Measurements from ENCODE around the gene RNF114.
A peak's percentile ranks its signal among the peaks of the same experiment; 100 is the strongest.

Gene RNF114

DNA sequence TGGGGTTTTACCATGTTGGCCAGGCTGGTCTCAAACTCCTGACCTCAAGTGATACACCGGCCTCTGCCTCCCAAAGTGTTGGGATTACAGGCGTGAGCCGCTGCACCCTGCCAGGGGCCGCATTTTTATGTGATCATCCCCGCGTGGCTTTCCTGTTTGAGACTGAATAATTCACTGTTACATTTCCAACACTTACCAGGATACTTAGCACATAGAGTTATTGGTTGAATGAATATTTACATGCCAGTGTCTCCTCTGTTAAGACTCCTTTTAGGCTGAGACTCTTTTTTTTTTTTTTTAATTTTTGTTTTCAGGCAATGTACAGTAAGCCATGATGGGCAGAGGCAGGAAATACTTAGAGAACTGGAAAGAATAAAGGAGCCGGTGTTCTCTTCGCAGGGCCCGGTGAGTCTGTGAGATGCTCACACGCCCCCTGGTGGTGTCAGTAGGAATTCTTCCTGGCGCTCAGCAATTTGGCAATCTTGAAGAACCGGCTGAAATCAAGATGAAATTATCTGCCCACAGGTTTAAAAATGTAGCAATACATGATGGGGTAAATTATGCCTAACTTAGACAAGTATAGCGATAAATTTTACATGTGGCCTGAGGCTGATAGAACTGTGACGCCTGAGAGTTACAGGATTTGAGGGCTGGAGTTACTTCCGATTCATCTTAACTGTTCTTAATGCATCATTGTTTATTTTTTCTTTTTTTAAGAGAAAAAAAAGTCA is 7.6 kb upstream of the RNF114 start:
- H3K27me3 ChIP-seq (replicated peaks; ENCODE audit: control insufficient read depth, insufficient read depth, low read length, poor library complexity, severe bottlenecking) = no peaks in the 10 kb centered on the region
- H3K4me1 ChIP-seq (ENCODE audit: control insufficient read depth, insufficient read depth, low read length, poor library complexity, severe bottlenecking) = no peaks in the 10 kb centered on the region
- DNase-seq = peak; percentile 49 to 66 (median 52)
- no peak overlapping the region for H3K4me3 ChIP-seq (ENCODE audit: insufficient read depth, low read depth, low read length, poor library complexity, severe bottlenecking)
- no peak overlapping the region for H3K27ac ChIP-seq (ENCODE audit: insufficient read depth, low read length, poor library complexity, severe bottlenecking)
- H3K9me3 ChIP-seq (ENCODE audit: control insufficient read depth, low read length) = no peaks in the 10 kb centered on the region
- no peaks in the 10 kb centered on the region for H3K36me3 ChIP-seq (ENCODE audit: control insufficient read depth, insufficient read depth, low read length)

DNA sequence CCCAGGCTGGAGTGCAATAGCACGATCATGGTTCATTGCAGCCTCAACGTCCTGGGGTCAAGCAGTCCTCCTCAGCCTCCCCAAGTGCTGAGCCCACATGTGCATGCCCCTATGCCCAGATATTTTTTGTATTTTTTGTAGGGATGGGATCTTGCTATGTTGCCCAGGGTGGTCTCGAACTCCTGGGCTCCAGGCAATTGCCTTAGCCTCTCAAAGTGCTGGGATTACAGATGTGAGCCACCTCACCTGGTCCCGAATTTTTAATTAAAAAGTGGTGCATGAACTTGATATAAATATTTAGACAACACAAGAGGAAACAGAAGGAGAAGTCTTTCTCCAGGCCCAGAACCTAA is 7.1 kb upstream of the RNF114 start:
- no peak overlapping the region for H3K4me3 ChIP-seq (ENCODE audit: insufficient read depth, low read depth, low read length, poor library complexity, severe bottlenecking)
- H3K4me1 ChIP-seq (ENCODE audit: control insufficient read depth, insufficient read depth, low read length, poor library complexity, severe bottlenecking) = no peaks in the 10 kb centered on the region
- H3K9me3 ChIP-seq (ENCODE audit: control insufficient read depth, low read length) = no peaks in the 10 kb centered on the region
- no peak for DNase-seq
- H3K36me3 ChIP-seq (ENCODE audit: control insufficient read depth, insufficient read depth, low read length) = no peaks in the 10 kb centered on the region
- no peaks in the 10 kb centered on the region for H3K27me3 ChIP-seq (replicated peaks; ENCODE audit: control insufficient read depth, insufficient read depth, low read length, poor library complexity, severe bottlenecking)
- H3K27ac ChIP-seq (ENCODE audit: insufficient read depth, low read length, poor library complexity, severe bottlenecking) = no peak overlapping the region

DNA sequence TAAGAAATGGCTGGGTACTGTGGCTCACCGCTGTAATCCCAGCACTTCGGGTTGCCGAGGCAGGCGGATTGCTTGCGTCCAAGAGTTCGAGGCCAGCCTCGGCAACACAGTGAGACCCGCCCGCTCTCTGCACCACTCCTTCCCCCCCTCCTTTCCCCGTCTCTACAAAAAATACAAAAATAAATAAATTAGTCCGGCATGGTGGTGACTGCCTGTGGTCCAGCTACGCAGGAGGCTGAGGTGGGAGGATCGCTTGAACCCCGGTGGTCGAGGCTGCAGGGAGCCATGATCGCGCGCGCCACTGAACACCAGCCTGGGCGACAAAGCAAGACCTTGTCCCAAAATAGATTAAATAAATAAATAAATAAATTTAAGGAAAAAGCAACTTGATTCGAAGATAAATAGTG is 448 bp upstream of the RNF114 start:
- Histone ChIP-seq H3K4me3 (ENCODE audit: insufficient read depth, low read depth, low read length, poor library complexity, severe bottlenecking) (peak overlapping the region; percentile 100), H3K27me3 (replicated peaks; ENCODE audit: control insufficient read depth, insufficient read depth, low read length, poor library complexity, severe bottlenecking) (no peaks in the 10 kb centered on the region), H3K36me3 (ENCODE audit: control insufficient read depth, insufficient read depth, low read length) (no peaks in the 10 kb centered on the region), H3K9me3 (ENCODE audit: control insufficient read depth, low read length) (no peaks in the 10 kb centered on the region), H3K27ac (ENCODE audit: insufficient read depth, low read length, poor library complexity, severe bottlenecking) (peak overlapping the region; percentile 55), H3K4me1 (ENCODE audit: control insufficient read depth, insufficient read depth, low read length, poor library complexity, severe bottlenecking) (peaks cover 23% of the 10 kb centered on the region)
- no peak for DNase-seq

DNA sequence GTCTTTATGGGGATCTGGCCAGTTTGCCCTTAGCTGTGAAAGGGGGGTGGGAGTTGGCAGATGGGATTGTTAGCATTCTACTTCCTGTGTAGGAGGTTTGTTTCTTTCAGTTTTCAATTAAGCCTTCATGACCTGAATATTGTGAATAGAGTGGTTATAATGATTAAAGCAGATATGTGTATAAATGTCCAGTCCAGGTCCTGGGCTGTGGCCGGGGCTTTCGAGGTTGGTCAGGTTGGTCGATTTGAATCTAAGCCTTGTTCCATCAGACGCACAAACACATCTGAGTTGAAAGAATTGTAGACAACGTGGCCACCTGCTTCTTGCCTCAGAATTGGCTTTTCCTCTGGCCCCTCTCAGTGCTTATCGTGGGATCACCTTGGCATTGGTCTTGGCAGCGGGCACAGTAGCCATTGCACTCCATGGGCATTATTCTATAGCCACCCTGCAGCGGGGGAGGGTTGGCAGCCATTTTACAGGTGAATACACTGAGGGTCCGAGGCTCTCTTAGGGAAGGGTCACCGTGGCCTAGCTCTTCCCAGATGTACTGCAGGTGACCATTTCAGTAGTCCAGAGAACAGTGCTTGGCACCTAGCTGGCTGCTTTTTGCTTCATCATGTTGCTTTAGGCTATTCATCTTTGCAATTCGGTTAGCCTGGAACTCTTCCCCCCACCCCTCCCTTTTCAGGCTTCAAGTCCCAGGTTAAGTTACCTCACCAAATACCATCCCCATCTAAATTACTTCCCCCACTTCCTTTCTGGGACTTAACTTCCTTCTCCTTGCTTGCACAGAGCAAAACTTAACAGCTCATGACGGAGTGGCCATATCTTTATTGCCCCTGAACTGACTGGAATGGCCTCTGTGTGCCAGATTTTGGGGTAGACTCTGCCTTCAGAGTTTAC is 1.1 kb downstream of the RNF114 start:
- Histone ChIP-seq H3K27me3 (replicated peaks; ENCODE audit: control insufficient read depth, insufficient read depth, low read length, poor library complexity, severe bottlenecking) (no peaks in the 10 kb centered on the region), H3K9me3 (ENCODE audit: control insufficient read depth, low read length) (no peaks in the 10 kb centered on the region), H3K4me3 (ENCODE audit: insufficient read depth, low read depth, low read length, poor library complexity, severe bottlenecking) (peak overlapping the region; percentile 100), H3K27ac (ENCODE audit: insufficient read depth, low read length, poor library complexity, severe bottlenecking) (peak overlapping the region; percentile 95), H3K36me3 (ENCODE audit: control insufficient read depth, insufficient read depth, low read length) (peaks cover 14% of the 10 kb centered on the region), H3K4me1 (ENCODE audit: control insufficient read depth, insufficient read depth, low read length, poor library complexity, severe bottlenecking) (peaks cover 23% of the 10 kb centered on the region)
- no peak for DNase-seq

DNA sequence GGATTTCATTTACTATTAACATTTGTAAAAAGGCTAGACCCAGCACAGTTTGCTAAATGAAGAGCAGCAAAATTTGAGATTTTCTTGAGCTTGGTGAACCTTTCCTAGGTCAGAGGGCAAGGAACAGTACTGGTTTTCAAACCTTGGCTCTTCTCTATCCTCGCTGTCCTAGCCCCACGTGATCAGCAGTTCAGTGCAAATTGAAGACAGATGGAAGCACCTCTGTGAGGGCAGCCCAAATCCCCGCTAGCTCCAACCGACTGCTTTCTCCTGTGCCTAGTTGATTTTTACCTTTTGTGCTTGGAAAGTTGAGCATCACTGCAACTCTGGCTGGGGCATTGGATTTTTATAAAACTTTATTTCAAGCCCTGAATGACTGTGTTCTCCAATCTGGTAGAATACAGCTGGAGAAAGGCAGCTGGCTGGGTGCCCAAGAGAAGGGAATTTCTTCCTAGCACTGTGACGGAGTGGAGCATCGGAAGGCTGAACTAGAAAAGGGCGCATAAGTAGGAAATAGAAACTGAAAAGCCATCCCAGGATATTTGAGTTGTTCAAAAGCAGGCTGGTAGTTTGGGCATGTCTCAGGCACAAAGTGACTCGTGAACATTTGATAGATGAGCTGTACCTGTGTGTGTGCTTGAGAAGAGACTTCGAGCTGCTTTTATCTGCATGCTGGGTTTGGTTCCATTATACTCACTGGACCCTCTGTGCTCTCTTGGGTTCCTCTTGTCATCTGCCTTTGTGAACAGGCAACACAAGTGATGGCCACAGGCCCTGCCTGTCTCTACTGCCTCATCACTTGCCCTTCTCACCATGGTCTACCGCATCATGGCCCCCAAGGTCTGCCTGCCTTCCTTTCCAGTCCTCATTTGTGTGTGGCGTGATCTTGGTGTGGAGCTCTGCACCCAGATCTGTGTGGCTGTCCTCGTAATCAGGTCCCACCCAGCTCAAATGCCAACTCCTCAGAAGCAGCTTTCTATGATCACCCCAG is 2.3 kb downstream of the RNF114 start:
- H3K4me3 ChIP-seq (ENCODE audit: insufficient read depth, low read depth, low read length, poor library complexity, severe bottlenecking) = no peak overlapping the region
- no peak for DNase-seq
- H3K27ac ChIP-seq (ENCODE audit: insufficient read depth, low read length, poor library complexity, severe bottlenecking) = no peak overlapping the region
- H3K4me1 ChIP-seq (ENCODE audit: control insufficient read depth, insufficient read depth, low read length, poor library complexity, severe bottlenecking) = peaks cover 23% of the 10 kb centered on the region
- no peaks in the 10 kb centered on the region for H3K27me3 ChIP-seq (replicated peaks; ENCODE audit: control insufficient read depth, insufficient read depth, low read length, poor library complexity, severe bottlenecking)
- no peaks in the 10 kb centered on the region for H3K9me3 ChIP-seq (ENCODE audit: control insufficient read depth, low read length)
- H3K36me3 ChIP-seq (ENCODE audit: control insufficient read depth, insufficient read depth, low read length) = peaks cover 21% of the 10 kb centered on the region

DNA sequence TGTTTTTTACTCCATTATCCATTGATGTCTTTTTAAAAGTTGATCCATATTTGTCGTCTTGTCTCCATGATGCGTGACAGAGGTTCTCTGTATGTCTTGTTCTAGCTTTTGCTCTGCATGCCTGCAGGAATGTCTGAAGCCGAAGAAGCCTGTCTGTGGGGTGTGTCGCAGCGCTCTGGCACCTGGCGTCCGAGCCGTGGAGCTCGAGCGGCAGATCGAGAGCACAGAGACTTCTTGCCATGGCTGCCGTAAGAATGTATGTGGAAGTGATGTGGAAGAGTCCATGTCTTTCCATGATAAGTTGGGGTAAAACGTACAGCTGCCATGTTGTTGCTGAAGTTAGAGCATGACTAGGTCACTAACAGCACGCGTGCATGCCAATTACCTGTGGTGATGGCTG is 5.3 kb downstream of the RNF114 start:
- Histone ChIP-seq H3K36me3 (ENCODE audit: control insufficient read depth, insufficient read depth, low read length) (peaks cover 29% of the 10 kb centered on the region), H3K9me3 (ENCODE audit: control insufficient read depth, low read length) (no peaks in the 10 kb centered on the region), H3K4me3 (ENCODE audit: insufficient read depth, low read depth, low read length, poor library complexity, severe bottlenecking) (no peak overlapping the region), H3K27ac (ENCODE audit: insufficient read depth, low read length, poor library complexity, severe bottlenecking) (no peak overlapping the region), H3K27me3 (replicated peaks; ENCODE audit: control insufficient read depth, insufficient read depth, low read length, poor library complexity, severe bottlenecking) (no peaks in the 10 kb centered on the region), H3K4me1 (ENCODE audit: control insufficient read depth, insufficient read depth, low read length, poor library complexity, severe bottlenecking) (peaks cover 18% of the 10 kb centered on the region)
- DNase-seq = no peak

DNA sequence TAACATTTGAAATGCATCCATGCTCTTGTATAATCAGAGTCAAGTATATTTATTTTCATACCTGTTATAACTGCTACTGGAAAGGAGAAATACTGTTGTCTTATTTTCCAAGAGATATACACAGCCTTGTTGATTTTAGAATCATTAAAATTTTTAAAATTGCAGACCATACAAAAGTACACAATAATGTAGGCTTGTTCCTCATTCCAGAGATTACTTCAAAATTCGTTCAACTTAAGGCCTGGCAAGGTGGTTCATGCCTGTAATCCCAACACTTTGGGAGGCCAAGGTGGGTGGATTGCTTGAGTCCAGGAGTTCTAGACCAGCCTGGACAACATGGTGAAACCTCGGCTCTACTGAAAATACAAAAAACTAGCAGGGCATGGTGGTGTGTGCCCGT is 6.1 kb downstream of the RNF114 start:
- H3K27me3 ChIP-seq (replicated peaks; ENCODE audit: control insufficient read depth, insufficient read depth, low read length, poor library complexity, severe bottlenecking) = no peaks in the 10 kb centered on the region
- no peaks in the 10 kb centered on the region for H3K9me3 ChIP-seq (ENCODE audit: control insufficient read depth, low read length)
- no peak for DNase-seq
- H3K4me1 ChIP-seq (ENCODE audit: control insufficient read depth, insufficient read depth, low read length, poor library complexity, severe bottlenecking) = peaks cover 11% of the 10 kb centered on the region
- peaks cover 36% of the 10 kb centered on the region for H3K36me3 ChIP-seq (ENCODE audit: control insufficient read depth, insufficient read depth, low read length)
- no peak overlapping the region for H3K27ac ChIP-seq (ENCODE audit: insufficient read depth, low read length, poor library complexity, severe bottlenecking)
- H3K4me3 ChIP-seq (ENCODE audit: insufficient read depth, low read depth, low read length, poor library complexity, severe bottlenecking) = no peak overlapping the region

DNA sequence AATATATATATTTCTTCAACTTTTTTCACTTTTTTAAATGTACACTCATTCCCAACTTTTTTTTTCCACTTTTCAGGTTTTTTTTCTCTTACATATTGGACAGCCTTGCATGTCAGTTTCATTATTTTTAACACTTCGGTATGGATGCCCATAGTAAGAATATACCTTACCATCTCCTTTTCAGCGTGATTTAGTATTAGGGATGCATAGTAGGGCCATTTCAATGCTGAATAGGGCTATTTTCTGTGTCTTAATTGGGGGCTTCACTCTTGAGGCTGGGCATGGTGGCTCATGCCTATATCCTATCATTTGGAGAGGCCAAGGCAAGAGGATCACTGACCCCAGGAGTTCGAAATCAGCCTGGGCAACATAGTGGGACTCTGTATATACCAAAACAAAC is 6.7 kb downstream of the RNF114 start:
- H3K36me3 ChIP-seq (ENCODE audit: control insufficient read depth, insufficient read depth, low read length) = peaks cover 38% of the 10 kb centered on the region
- H3K9me3 ChIP-seq (ENCODE audit: control insufficient read depth, low read length) = no peaks in the 10 kb centered on the region

DNA sequence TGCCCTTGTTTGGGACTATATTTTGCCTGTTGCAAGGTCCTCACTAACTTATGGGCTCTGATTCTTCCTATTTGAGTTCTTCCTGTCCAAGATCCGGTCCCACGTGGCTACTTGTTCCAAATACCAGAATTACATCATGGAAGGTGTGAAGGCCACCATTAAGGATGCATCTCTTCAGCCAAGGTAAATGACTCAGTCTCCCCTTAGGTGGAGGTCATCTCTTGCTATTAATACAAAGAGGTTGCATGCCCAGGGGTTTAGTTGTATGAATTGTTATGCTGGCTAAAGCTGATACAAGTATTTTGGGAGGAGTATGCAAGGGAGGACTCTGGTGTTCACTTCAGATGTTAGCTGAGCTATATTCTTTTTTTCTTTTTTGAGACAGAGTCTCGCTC is 9.1 kb downstream of the RNF114 start:
- Histone ChIP-seq H3K36me3 (ENCODE audit: control insufficient read depth, insufficient read depth, low read length) (peaks cover 56% of the 10 kb centered on the region), H3K27me3 (replicated peaks; ENCODE audit: control insufficient read depth, insufficient read depth, low read length, poor library complexity, severe bottlenecking) (no peaks in the 10 kb centered on the region), H3K27ac (ENCODE audit: insufficient read depth, low read length, poor library complexity, severe bottlenecking) (no peak overlapping the region), H3K4me1 (ENCODE audit: control insufficient read depth, insufficient read depth, low read length, poor library complexity, severe bottlenecking) (no peaks in the 10 kb centered on the region), H3K9me3 (ENCODE audit: control insufficient read depth, low read length) (no peaks in the 10 kb centered on the region), H3K4me3 (ENCODE audit: insufficient read depth, low read depth, low read length, poor library complexity, severe bottlenecking) (no peak overlapping the region)
- DNase-seq = no peak

More for the DNA sequence above, 6.7 kb downstream of the RNF114 start:
- no peak overlapping the region for H3K4me3 ChIP-seq (ENCODE audit: insufficient read depth, low read depth, low read length, poor library complexity, severe bottlenecking)
- peaks cover 4% of the 10 kb centered on the region for H3K4me1 ChIP-seq (ENCODE audit: control insufficient read depth, insufficient read depth, low read length, poor library complexity, severe bottlenecking)
- no peak for DNase-seq
- H3K27me3 ChIP-seq (replicated peaks; ENCODE audit: control insufficient read depth, insufficient read depth, low read length, poor library complexity, severe bottlenecking) = no peaks in the 10 kb centered on the region
- no peak overlapping the region for H3K27ac ChIP-seq (ENCODE audit: insufficient read depth, low read length, poor library complexity, severe bottlenecking)

Measured in effector memory CD4-positive, alpha-beta T cell (primary cell).